GM12801 (cell line): ENCODE measurements around the gene USH2A.

Experiments
- TF ChIP-seq, protein P1 (sequence below): IDR thresholded peaks from one replicate; pipeline ENCODE4 v1.5.1; 2011; ENCODE audit warnings: control low read depth; ENCODE audit not compliant: insufficient read length; ENCODE audit errors: extremely low read depth

The USH2A gene

GRCh38 chr1:215617979-215618378 is 805.3 kb downstream of the USH2A start:
- TF ChIP-seq, protein P1, sequence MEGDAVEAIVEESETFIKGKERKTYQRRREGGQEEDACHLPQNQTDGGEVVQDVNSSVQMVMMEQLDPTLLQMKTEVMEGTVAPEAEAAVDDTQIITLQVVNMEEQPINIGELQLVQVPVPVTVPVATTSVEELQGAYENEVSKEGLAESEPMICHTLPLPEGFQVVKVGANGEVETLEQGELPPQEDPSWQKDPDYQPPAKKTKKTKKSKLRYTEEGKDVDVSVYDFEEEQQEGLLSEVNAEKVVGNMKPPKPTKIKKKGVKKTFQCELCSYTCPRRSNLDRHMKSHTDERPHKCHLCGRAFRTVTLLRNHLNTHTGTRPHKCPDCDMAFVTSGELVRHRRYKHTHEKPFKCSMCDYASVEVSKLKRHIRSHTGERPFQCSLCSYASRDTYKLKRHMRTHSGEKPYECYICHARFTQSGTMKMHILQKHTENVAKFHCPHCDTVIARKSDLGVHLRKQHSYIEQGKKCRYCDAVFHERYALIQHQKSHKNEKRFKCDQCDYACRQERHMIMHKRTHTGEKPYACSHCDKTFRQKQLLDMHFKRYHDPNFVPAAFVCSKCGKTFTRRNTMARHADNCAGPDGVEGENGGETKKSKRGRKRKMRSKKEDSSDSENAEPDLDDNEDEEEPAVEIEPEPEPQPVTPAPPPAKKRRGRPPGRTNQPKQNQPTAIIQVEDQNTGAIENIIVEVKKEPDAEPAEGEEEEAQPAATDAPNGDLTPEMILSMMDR, result no peak

- TF ChIP-seq, protein P1, result no peak
Measured at GRCh38 chr1:215612391-215612790, 810.9 kb downstream of the USH2A start.

DNA sequence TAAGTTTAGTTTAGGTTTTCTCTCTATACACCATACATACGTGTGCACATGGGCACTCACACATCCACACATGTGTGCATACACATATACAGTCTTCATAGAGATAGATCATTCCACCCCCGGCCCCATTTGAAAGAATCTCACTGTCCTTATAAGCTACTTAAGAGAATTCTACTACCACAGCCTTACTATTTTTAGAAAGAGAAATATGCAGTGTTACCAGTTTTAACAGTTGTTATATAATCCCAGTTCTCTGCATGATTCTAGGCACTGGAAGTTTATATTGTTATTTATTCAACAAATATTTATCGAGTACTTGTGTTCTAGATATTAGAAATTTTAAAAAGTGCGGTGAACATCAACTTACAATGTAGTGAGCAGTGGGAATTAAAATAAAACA is 814.6 kb downstream of the USH2A start:
- TF ChIP-seq, protein P1, result no peak

- TF ChIP-seq, protein P1, result no peak
Measured at GRCh38 chr1:215607412-215607811, 815.8 kb downstream of the USH2A start.

- TF ChIP-seq, protein P1, result no peak
Measured at GRCh38 chr1:215606564-215607168, 816.6 kb downstream of the USH2A start.

DNA sequence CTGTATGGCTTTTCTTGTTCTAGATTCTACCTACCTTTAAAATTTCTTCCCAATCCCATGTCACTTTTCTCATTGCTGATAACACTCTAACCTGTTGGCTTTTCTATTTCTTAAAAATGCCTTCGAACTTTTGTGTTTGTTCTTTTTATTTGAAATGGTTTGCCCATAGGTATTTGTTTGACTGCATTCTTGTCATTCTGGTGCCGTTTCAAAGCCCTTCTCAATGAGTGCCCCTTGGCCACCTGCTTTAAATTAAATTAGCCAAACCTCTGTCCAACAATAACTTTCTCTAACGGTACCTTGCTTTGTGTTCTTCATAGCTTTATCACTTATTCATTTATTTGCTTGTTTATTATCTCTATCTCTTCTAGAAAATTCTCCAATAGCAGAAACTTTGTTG is 817.2 kb downstream of the USH2A start:
- TF ChIP-seq, protein P1, result no peak

- TF ChIP-seq, protein P1, result no peak
Measured at GRCh38 chr1:215605011-215605621, 818.1 kb downstream of the USH2A start.
